NCI-H774 (cell line): Measurements from ENCODE around the gene TMEM185B.
A peak's percentile ranks its signal among the peaks of the same experiment; 100 is the strongest.
"Not testable (repeated sequence)": the region's sequence is repeated elsewhere in the genome, so short reads cannot be mapped to it uniquely, and the experiment has no call there.

ENCODE experiments used
- DNase-seq: peaks from one replicate; lab custom pipeline; 2025; lab: John Stamatoyannopoulos, UW

The TMEM185B gene

GRCh38 chr2:120208381-120209353 lies 14.5 kb downstream of the TMEM185B start:
- no peak for DNase-seq

GRCh38 chr2:120206022-120206581 lies 17.1 kb downstream of the TMEM185B start:
- DNase-seq: peak; percentile 16

GRCh38 chr2:120204945-120205670 lies 18.1 kb downstream of the TMEM185B start:
- no peak for DNase-seq

GRCh38 chr2:120204417-120204816 lies 18.8 kb downstream of the TMEM185B start:
- no peak for DNase-seq

GRCh38 chr2:120204022-120204405 lies 19.2 kb downstream of the TMEM185B start:
- no peak for DNase-seq

- DNase-seq: no peak
Measured at GRCh38 chr2:120203251-120204021, 19.8 kb downstream of the TMEM185B start.

- not testable (repeated sequence) for DNase-seq
Measured at GRCh38 chr2:120199817-120200459, 23.3 kb downstream of the TMEM185B start.

GRCh38 chr2:120195553-120195952 lies 27.6 kb downstream of the TMEM185B start:
- DNase-seq: no peak

GRCh38 chr2:120192280-120192679 lies 30.9 kb downstream of the TMEM185B start:
- DNase-seq: no peak

GRCh38 chr2:120189189-120189588 lies 34.0 kb downstream of the TMEM185B start:
- DNase-seq: no peak

- DNase-seq: no peak
Measured at GRCh38 chr2:120182019-120182560, 41.1 kb downstream of the TMEM185B start.

GRCh38 chr2:120180066-120180465 lies 43.1 kb downstream of the TMEM185B start:
- no peak for DNase-seq

- no peak for DNase-seq
Measured at GRCh38 chr2:120179396-120179795, 43.8 kb downstream of the TMEM185B start.

GRCh38 chr2:120177973-120178372 lies 45.2 kb downstream of the TMEM185B start:
- no peak for DNase-seq

- DNase-seq: no peak
Measured at GRCh38 chr2:120177001-120177621, 46.1 kb downstream of the TMEM185B start.

- DNase-seq: no peak
Measured at GRCh38 chr2:120176526-120176925, 46.7 kb downstream of the TMEM185B start.

GRCh38 chr2:120174963-120175581 lies 48.1 kb downstream of the TMEM185B start:
- DNase-seq: peak; percentile 26
